HepG2 (cell line): ENCODE data around the gene MOCS2. TPM values are rescaled to one million over a fixed set of nuclear protein-coding genes. Genes with fewer than 3 reads are reported as not detected.
A peak's percentile ranks its signal among the peaks of the same experiment; 100 is the strongest.

Experiments
- ATF1 ChIP-seq: IDR thresholded peaks from 2 replicates; pipeline ENCODE4 v1.6.1; 2016; ENCODE audit warnings: mild to moderate bottlenecking, control low read depth
- BRCA1 ChIP-seq: sonication (generic); formaldehyde crosslinking; IDR thresholded peaks from 2 replicates; pipeline ENCODE4 v1.4.0; 2020; ENCODE audit warnings: missing genetic modification reagents
- CBFB ChIP-seq: sonication (generic); formaldehyde crosslinking; IDR thresholded peaks from 2 replicates; pipeline ENCODE4 v1.4.0; 2020; ENCODE audit warnings: missing genetic modification reagents
- CHCHD3 ChIP-seq: sonication (generic); formaldehyde crosslinking; IDR thresholded peaks from 2 replicates; pipeline ENCODE4 v1.8.0; 2022; ENCODE audit warnings: mild to moderate bottlenecking, missing genetic modification reagents, moderate library complexity
- HDAC6 ChIP-seq: fragments of 200-600 bp; sonication (generic); IDR thresholded peaks from 2 replicates; pipeline ENCODE4 v1.7.0; 2017; ENCODE audit warnings: mild to moderate bottlenecking, antibody characterized with exemption, low read length, low read depth
- HHEX ChIP-seq: IDR thresholded peaks from 2 replicates; pipeline ENCODE4 v1.6.1; 2016; ENCODE audit warnings: control low read depth
- HOXA9 ChIP-seq: sonication (generic); formaldehyde crosslinking; IDR thresholded peaks from 2 replicates; pipeline ENCODE4 v1.8.1; 2022; ENCODE audit warnings: missing genetic modification reagents, mild to moderate bottlenecking, moderate library complexity, borderline replicate concordance
- KDM2A ChIP-seq: sonication (generic); formaldehyde crosslinking; IDR thresholded peaks from 2 replicates; pipeline ENCODE4 v1.4.0; 2020; ENCODE audit warnings: low read depth, missing genetic modification reagents, borderline replicate concordance
- KLF16 ChIP-seq, 2 experiments: sonication (generic) in 1 of 2; formaldehyde crosslinking in 1 of 2; IDR thresholded peaks; 2 replicates each; pipeline versions ENCODE4 v1.6.1 to v1.8.0; 2016 to 2023; ENCODE audit warnings: missing genetic modification reagents in 2 of 2, missing compliant biosample characterization in 1 of 2
- MYNN ChIP-seq: sonication (generic); formaldehyde crosslinking; IDR thresholded peaks from 2 replicates; pipeline ENCODE4 v1.4.0; 2020; ENCODE audit warnings: mild to moderate bottlenecking, low read depth, missing genetic modification reagents
- PHF21A ChIP-seq: sonication (generic); formaldehyde crosslinking; IDR thresholded peaks from 2 replicates; pipeline ENCODE4 v1.5.0; 2020; ENCODE audit warnings: mild to moderate bottlenecking, missing genetic modification reagents
- SP140L ChIP-seq: sonication (generic); formaldehyde crosslinking; IDR thresholded peaks from 2 replicates; pipeline ENCODE4 v1.4.0; 2020; ENCODE audit warnings: missing genetic modification reagents, borderline replicate concordance
- STAT5B ChIP-seq: sonication (generic); formaldehyde crosslinking; IDR thresholded peaks from 2 replicates; pipeline ENCODE4 v1.4.0; 2020; ENCODE audit warnings: missing genetic modification reagents
- XRCC5 ChIP-seq: fragments of 200-400 bp; formaldehyde crosslinking; optimal IDR thresholded peaks from 2 replicates; pipeline ENCODE3; 2017; ENCODE audit warnings: mild to moderate bottlenecking, low read length
- ZFP90 ChIP-seq: sonication (generic); formaldehyde crosslinking; IDR thresholded peaks from 2 replicates; pipeline ENCODE4 v1.8.0; 2022; ENCODE audit warnings: missing genetic modification reagents, mild to moderate bottlenecking, inconsistent platforms, borderline replicate concordance
- ZNF329 ChIP-seq: sonication (generic); formaldehyde crosslinking; IDR thresholded peaks from 2 replicates; pipeline ENCODE4 v1.9.0; 2021; ENCODE audit warnings: low read depth, mild to moderate bottlenecking, missing genetic modification reagents
- ZNF337 ChIP-seq: sonication (generic); formaldehyde crosslinking; IDR thresholded peaks from 2 replicates; pipeline ENCODE4 v1.5.1; 2020; ENCODE audit warnings: missing genetic modification reagents, low read depth, mild to moderate bottlenecking, borderline replicate concordance
- ZNF468 ChIP-seq: sonication (generic); formaldehyde crosslinking; IDR thresholded peaks from 2 replicates; pipeline ENCODE4 v1.8.0; 2022; ENCODE audit warnings: mild to moderate bottlenecking, moderate library complexity, missing genetic modification reagents
- ZNF563 ChIP-seq: sonication (generic); formaldehyde crosslinking; IDR thresholded peaks from 2 replicates; pipeline ENCODE4 v1.8.0; 2022; ENCODE audit warnings: mild to moderate bottlenecking, moderate library complexity, missing genetic modification reagents
- ZNF7 ChIP-seq: IDR thresholded peaks from 2 replicates; pipeline ENCODE4 v1.6.1; 2016; ENCODE audit warnings: missing biosample characterization, missing genetic modification reagents
- ZNF766 ChIP-seq: sonication (generic); formaldehyde crosslinking; IDR thresholded peaks from 2 replicates; pipeline ENCODE4 v1.5.0; 2020; ENCODE audit warnings: missing genetic modification reagents, borderline replicate concordance
- ZSCAN9 ChIP-seq: IDR thresholded peaks from 2 replicates; pipeline ENCODE4 v1.6.1; 2016; ENCODE audit warnings: borderline replicate concordance
- polyA plus RNA-seq, 8 experiments: library from polyadenylated mRNA; depleted of rRNA in 3 of 8; stranded (reverse) in 7 of 8; unstranded in 1 of 8; fragments of >200 nt; fragmentation: Illumina TruSeq in 4 of 8; extraction: Trizol in 4 of 8; gene quantifications; 2 replicates each; pipeline versions ENCODE4 v1.2.1 to v1.2.3, GENCODE V29; 2011 to 2016; ENCODE audit warnings: low read depth in 4 of 8, missing spikeins in 1 of 8, mixed read lengths in 1 of 8; ENCODE audit not compliant: insufficient read depth in 1 of 8
- total RNA-seq, 5 experiments: library from RNA; depleted of rRNA; stranded (reverse); fragments of >200 nt; fragmentation: Illumina TruSeq; extraction: Trizol; gene quantifications; 2 replicates each; pipeline ENCODE4 v1.2.3, GENCODE V29; 2016; ENCODE audit warnings: low read depth in 1 of 5
- TF ChIP-seq, protein P1 (sequence below): sonication (generic); formaldehyde crosslinking; IDR thresholded peaks from 2 replicates; pipeline ENCODE4 v1.4.0; 2020; ENCODE audit warnings: missing genetic modification reagents, borderline replicate concordance
- TF ChIP-seq, protein P2 (sequence below): IDR thresholded peaks from 2 replicates; pipeline ENCODE4 v1.6.1; 2016; ENCODE audit warnings: low read depth, borderline replicate concordance
- TF ChIP-seq, protein P3 (sequence below): sonication (generic); formaldehyde crosslinking; IDR thresholded peaks from 2 replicates; pipeline ENCODE4 v1.8.0; 2022; ENCODE audit warnings: missing genetic modification reagents, mild to moderate bottlenecking, inconsistent platforms, borderline replicate concordance
- TF ChIP-seq, protein P4 (sequence below): sonication (generic); formaldehyde crosslinking; IDR thresholded peaks from 2 replicates; pipeline ENCODE4 v1.4.0; 2020; ENCODE audit warnings: missing genetic modification reagents

Gene MOCS2
- total and polyA plus RNA-seq, 2 of the 13 experiments (the other 11 are each of a cell fraction or from before 2014, with no cell fraction given) = 19.2 to 41.9 TPM

DNA sequence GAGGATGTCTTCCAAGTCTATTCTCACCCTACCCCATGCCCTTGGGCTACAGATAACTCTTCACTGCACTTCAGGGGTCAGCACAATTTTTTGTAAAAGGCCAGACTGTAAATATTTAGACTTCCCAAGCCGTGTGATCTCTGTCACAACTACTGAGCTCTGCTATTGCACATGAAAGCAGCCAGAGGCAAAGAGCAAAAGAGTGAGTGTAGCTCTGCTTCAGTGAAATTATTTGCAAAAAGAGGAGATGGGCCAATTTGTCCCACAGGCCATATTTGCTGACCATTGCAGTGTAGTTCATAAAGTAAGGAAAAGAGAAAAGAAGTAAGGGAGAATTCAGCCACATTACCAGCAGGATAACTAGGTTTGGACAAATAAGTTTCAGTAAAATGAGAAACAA, 7.0 kb upstream of the MOCS2 start (continued):
- TF ChIP-seq ZNF468 (CRISPR knock-in tag) (no peak), HHEX (CRISPR knock-in tag) (no peak), ZFP90 (CRISPR knock-in tag) (no peak), STAT5B (CRISPR knock-in tag) (no peak), MYNN (CRISPR knock-in tag) (no peak), ZNF329 (CRISPR knock-in tag) (no peak), HDAC6 (no peak), CHCHD3 (no peak), SP140L (no peak), XRCC5 (no peak), KDM2A (CRISPR knock-in tag) (no peak), BRCA1 (CRISPR knock-in tag) (no peak), ZNF7 (CRISPR knock-in tag) (no peak), PHF21A (CRISPR knock-in tag) (peak; percentile 49; the same call in 1 of the 2 replicates), ZNF563 (CRISPR knock-in tag) (no peak), KLF16 (CRISPR knock-in tag; IDR thresholded peaks at IDR 0.05) (no peak), ZNF766 (CRISPR knock-in tag) (no peak), ZSCAN9 (CRISPR knock-in tag) (no peak), ZNF337 (CRISPR knock-in tag) (no peak), HOXA9 (CRISPR knock-in tag) (no peak), CBFB (CRISPR knock-in tag) (no peak), ATF1 (no peak)
- TF ChIP-seq, protein P1, sequence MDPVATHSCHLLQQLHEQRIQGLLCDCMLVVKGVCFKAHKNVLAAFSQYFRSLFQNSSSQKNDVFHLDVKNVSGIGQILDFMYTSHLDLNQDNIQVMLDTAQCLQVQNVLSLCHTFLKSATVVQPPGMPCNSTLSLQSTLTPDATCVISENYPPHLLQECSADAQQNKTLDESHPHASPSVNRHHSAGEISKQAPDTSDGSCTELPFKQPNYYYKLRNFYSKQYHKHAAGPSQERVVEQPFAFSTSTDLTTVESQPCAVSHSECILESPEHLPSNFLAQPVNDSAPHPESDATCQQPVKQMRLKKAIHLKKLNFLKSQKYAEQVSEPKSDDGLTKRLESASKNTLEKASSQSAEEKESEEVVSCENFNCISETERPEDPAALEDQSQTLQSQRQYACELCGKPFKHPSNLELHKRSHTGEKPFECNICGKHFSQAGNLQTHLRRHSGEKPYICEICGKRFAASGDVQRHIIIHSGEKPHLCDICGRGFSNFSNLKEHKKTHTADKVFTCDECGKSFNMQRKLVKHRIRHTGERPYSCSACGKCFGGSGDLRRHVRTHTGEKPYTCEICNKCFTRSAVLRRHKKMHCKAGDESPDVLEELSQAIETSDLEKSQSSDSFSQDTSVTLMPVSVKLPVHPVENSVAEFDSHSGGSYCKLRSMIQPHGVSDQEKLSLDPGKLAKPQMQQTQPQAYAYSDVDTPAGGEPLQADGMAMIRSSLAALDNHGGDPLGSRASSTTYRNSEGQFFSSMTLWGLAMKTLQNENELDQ (CRISPR knock-in tag) = no peak
- TF ChIP-seq, protein P2, sequence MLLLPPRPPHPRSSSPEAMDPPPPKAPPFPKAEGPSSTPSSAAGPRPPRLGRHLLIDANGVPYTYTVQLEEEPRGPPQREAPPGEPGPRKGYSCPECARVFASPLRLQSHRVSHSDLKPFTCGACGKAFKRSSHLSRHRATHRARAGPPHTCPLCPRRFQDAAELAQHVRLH (CRISPR knock-in tag) = no peak
- TF ChIP-seq, protein P3, sequence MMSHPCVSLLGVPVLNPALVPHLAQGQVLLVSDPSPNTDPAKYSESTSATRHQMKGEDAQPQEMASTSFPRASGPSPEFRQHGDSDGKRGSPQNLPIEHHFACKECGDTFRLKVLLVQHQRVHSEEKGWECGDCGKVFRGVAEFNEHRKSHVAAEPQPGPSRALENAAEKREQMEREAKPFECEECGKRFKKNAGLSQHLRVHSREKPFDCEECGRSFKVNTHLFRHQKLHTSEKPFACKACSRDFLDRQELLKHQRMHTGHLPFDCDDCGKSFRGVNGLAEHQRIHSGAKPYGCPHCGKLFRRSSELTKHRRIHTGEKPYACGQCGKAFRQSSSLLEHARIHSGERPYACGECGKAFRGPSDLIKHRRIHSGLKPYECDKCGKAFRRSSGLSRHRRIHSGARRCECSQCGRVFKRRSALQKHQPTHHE (CRISPR knock-in tag) = no peak
- TF ChIP-seq, protein P4, sequence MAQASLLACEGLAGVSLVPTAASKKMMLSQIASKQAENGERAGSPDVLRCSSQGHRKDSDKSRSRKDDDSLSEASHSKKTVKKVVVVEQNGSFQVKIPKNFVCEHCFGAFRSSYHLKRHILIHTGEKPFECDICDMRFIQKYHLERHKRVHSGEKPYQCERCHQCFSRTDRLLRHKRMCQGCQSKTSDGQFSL (CRISPR knock-in tag) = no peak
